ENCODE data around the gene FAM221A. TPM values are rescaled to one million over a fixed set of nuclear protein-coding genes. Genes with fewer than 3 reads are reported as not detected.

FAM221A gene
- total RNA-seq, 2 experiments from 2014 or later = 7.3 to 9.2 TPM

GRCh38 chr7:23662124-23662983 lies 17.6 kb upstream of the FAM221A start:
- no peak for TF ChIP-seq EZH2phosphoT487 (IDR thresholded peaks at IDR 0.05; ENCODE audit: borderline replicate concordance, low read depth, low read length)
- TF ChIP-seq CTCF (conservative IDR thresholded peaks at IDR 0.05; ENCODE audit: low read length) = no peak
- BruUV-seq (replicated peaks) = no TSS peak
- Histone ChIP-seq H3K9me3 (ENCODE audit: low read length) (0 out of 2 replicates have a peak, but pooled peaks cover 3% of the 10 kb centered on the region), H3K36me3 (ENCODE audit: insufficient read depth, low read length) (no peaks in the 10 kb centered on the region), H3K4me2 (ENCODE audit: low read length) (no peak overlapping the region), H3K4me1 (ENCODE audit: insufficient read depth, low read length, poor library complexity, severe bottlenecking) (no peaks in the 10 kb centered on the region), H3K27ac (ENCODE audit: low read depth, low read length, poor library complexity, severe bottlenecking) (no peak overlapping the region), H3K79me2 (ENCODE audit: insufficient read depth, low read depth, low read length) (no peaks in the 10 kb centered on the region), H3K4me3 (ENCODE audit: low read depth, low read length, poor library complexity, severe bottlenecking) (no peak overlapping the region), H4K20me1 (ENCODE audit: insufficient read depth, low read length) (no peaks in the 10 kb centered on the region), H2AFZ (ENCODE audit: low read length) (no peak overlapping the region), H3K9me2 (ENCODE audit: insufficient read depth, low read length) (no peaks in the 10 kb centered on the region)
- DNase-seq (ENCODE audit: low spot score) = no peak
- ChIA-PET POLR2A (interaction anchor here (0.6 kb wide), 1 partner anchor 13 kb away, joined by 3 read pairs; no protein-coding TSS in a partner anchor), CTCF (ENCODE audit: unreplicated experiment) (no interaction called here)
- intact Hi-C loops (cut with micrococcal nuclease; ENCODE audit: unreplicated experiment) = no loop called here

GRCh38 chr7:23662984-23663313 lies 17.1 kb upstream of the FAM221A start:
- H3K27ac ChIP-seq (ENCODE audit: low read depth, low read length, poor library complexity, severe bottlenecking) = no peak overlapping the region
- BruUV-seq (replicated peaks) = no TSS peak
- H2AFZ ChIP-seq (ENCODE audit: low read length) = no peak overlapping the region
- CTCF ChIA-PET (ENCODE audit: unreplicated experiment) = no interaction called here
- H3K4me2 ChIP-seq (ENCODE audit: low read length) = no peak overlapping the region
- no peaks in the 10 kb centered on the region for H3K79me2 ChIP-seq (ENCODE audit: insufficient read depth, low read depth, low read length)
- H3K36me3 ChIP-seq (ENCODE audit: insufficient read depth, low read length) = no peaks in the 10 kb centered on the region
- POLR2A ChIA-PET = no interaction called here
- H3K9me2 ChIP-seq (ENCODE audit: insufficient read depth, low read length) = no peaks in the 10 kb centered on the region
- no peaks in the 10 kb centered on the region for H4K20me1 ChIP-seq (ENCODE audit: insufficient read depth, low read length)
- no peak for DNase-seq (ENCODE audit: low spot score)
- no peaks in the 10 kb centered on the region for H3K4me1 ChIP-seq (ENCODE audit: insufficient read depth, low read length, poor library complexity, severe bottlenecking)
- intact Hi-C loops (cut with micrococcal nuclease; ENCODE audit: unreplicated experiment) = no loop called here
- no peak for TF ChIP-seq EZH2phosphoT487 (IDR thresholded peaks at IDR 0.05; ENCODE audit: borderline replicate concordance, low read depth, low read length)
- TF ChIP-seq CTCF (conservative IDR thresholded peaks at IDR 0.05; ENCODE audit: low read length) = no peak
- no peak overlapping the region for H3K4me3 ChIP-seq (ENCODE audit: low read depth, low read length, poor library complexity, severe bottlenecking)
- 0 out of 2 replicates have a peak, but pooled peaks cover 3% of the 10 kb centered on the region for H3K9me3 ChIP-seq (ENCODE audit: low read length)

- intact Hi-C loops (cut with micrococcal nuclease; ENCODE audit: unreplicated experiment) = no loop called here
- POLR2A ChIA-PET = no interaction called here
- CTCF ChIA-PET (ENCODE audit: unreplicated experiment) = no interaction called here
These were observed 15.9 kb upstream of the FAM221A start for GRCh38 chr7:23664122-23664521.

More at GRCh38 chr7:23664122-23664521, 15.9 kb upstream of the FAM221A start:
- Histone ChIP-seq H2AFZ (ENCODE audit: low read length) (no peak overlapping the region), H3K4me3 (ENCODE audit: low read depth, low read length, poor library complexity, severe bottlenecking) (no peak overlapping the region), H3K36me3 (ENCODE audit: insufficient read depth, low read length) (no peaks in the 10 kb centered on the region), H3K9me3 (ENCODE audit: low read length) (0 out of 2 replicates have a peak, but pooled peaks cover 3% of the 10 kb centered on the region), H4K20me1 (ENCODE audit: insufficient read depth, low read length) (no peaks in the 10 kb centered on the region), H3K4me1 (ENCODE audit: insufficient read depth, low read length, poor library complexity, severe bottlenecking) (no peaks in the 10 kb centered on the region), H3K4me2 (ENCODE audit: low read length) (no peak overlapping the region), H3K27ac (ENCODE audit: low read depth, low read length, poor library complexity, severe bottlenecking) (no peak overlapping the region), H3K9me2 (ENCODE audit: insufficient read depth, low read length) (no peaks in the 10 kb centered on the region), H3K79me2 (ENCODE audit: insufficient read depth, low read depth, low read length) (no peaks in the 10 kb centered on the region)
- TF ChIP-seq CTCF (conservative IDR thresholded peaks at IDR 0.05; ENCODE audit: low read length) = no peak
- TF ChIP-seq EZH2phosphoT487 (IDR thresholded peaks at IDR 0.05; ENCODE audit: borderline replicate concordance, low read depth, low read length) = no peak
- DNase-seq (ENCODE audit: low spot score) = no peak
- no TSS peak for BruUV-seq (replicated peaks)
